ENCODE data around the gene LRBA. TPM values are rescaled to one million over a fixed set of nuclear protein-coding genes. Genes with fewer than 3 reads are reported as not detected.
"Not testable (repeated sequence)": the region's sequence is repeated elsewhere in the genome, so short reads cannot be mapped to it uniquely, and the experiment has no call there.

LRBA gene
- total and polyA plus RNA-seq, 3 donors from 2014 or later = 24.6 to 61.1 (median 60.8) TPM

- Histone ChIP-seq H3K36me3 (ENCODE audit: low read depth, missing control alignments) (no peaks in the 10 kb centered on the region), H3K27me3 (no peaks in the 10 kb centered on the region), H3K9me3 (no peaks in the 10 kb centered on the region), H3K27ac (no peak overlapping the region), H3K4me3 (no peak overlapping the region), H3K4me1 (no peaks in the 10 kb centered on the region)
- no peak for DNase-seq
- 96 to 97% methylated on average over 10 of the region's 10 CpGs for WGBS, 2 donors
- no peak for TF ChIP-seq POLR2A (IDR thresholded peaks at IDR 0.05)
- TF ChIP-seq, protein P1, sequence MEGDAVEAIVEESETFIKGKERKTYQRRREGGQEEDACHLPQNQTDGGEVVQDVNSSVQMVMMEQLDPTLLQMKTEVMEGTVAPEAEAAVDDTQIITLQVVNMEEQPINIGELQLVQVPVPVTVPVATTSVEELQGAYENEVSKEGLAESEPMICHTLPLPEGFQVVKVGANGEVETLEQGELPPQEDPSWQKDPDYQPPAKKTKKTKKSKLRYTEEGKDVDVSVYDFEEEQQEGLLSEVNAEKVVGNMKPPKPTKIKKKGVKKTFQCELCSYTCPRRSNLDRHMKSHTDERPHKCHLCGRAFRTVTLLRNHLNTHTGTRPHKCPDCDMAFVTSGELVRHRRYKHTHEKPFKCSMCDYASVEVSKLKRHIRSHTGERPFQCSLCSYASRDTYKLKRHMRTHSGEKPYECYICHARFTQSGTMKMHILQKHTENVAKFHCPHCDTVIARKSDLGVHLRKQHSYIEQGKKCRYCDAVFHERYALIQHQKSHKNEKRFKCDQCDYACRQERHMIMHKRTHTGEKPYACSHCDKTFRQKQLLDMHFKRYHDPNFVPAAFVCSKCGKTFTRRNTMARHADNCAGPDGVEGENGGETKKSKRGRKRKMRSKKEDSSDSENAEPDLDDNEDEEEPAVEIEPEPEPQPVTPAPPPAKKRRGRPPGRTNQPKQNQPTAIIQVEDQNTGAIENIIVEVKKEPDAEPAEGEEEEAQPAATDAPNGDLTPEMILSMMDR (IDR thresholded peaks at IDR 0.05) = no peak
- intact Hi-C loops (cut with DNase I; ENCODE audit: low total_unique reads) = no loop called here
These were observed 14.5 kb upstream of the LRBA start for GRCh38 chr4:151029537-151029936.

DNA sequence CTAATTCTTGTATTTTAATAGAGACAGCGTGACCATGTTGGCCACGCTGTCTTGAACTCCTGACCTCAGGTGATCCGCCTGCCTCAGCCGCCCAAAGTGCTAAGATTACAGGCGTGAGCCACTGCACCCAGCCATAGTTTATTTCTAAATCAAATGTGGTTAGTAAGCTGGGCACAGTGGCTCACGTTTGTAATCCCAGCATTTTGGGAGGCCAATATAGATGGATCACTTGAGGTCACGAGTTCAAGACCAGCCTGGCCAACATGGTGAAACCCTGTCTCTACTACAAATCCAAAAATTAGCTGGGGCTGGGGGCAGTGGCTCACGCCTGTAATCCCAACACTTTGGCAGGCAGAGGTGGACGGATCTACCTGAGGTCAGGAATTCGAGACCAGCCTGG is 13.9 kb upstream of the LRBA start:
- WGBS, 2 donors = 83 to 87% methylated on average over 10 of the region's 10 CpGs
- H3K9me3 ChIP-seq; H3K27me3 ChIP-seq; H3K36me3 ChIP-seq (ENCODE audit: low read depth, missing control alignments); H3K27ac ChIP-seq; DNase-seq; H3K4me1 ChIP-seq; H3K4me3 ChIP-seq; intact Hi-C loops (cut with DNase I; ENCODE audit: low total_unique reads): not testable (repeated sequence)

GRCh38 chr4:151025759-151026158 is 10.7 kb upstream of the LRBA start:
- H3K9me3 ChIP-seq = no peaks in the 10 kb centered on the region
- H3K27ac ChIP-seq = no peak overlapping the region
- no peak overlapping the region for H3K4me3 ChIP-seq
- H3K4me1 ChIP-seq = no peaks in the 10 kb centered on the region
- H3K27me3 ChIP-seq = no peaks in the 10 kb centered on the region
- no peaks in the 10 kb centered on the region for H3K36me3 ChIP-seq (ENCODE audit: low read depth, missing control alignments)
- no peak for TF ChIP-seq POLR2A (IDR thresholded peaks at IDR 0.05)
- TF ChIP-seq, protein P1 (IDR thresholded peaks at IDR 0.05) = no peak
- DNase-seq = no peak
- 80 to 88% methylated on average over 3 of the region's 3 CpGs for WGBS, 2 donors
- intact Hi-C loops (cut with DNase I; ENCODE audit: low total_unique reads) = no loop called here

DNA sequence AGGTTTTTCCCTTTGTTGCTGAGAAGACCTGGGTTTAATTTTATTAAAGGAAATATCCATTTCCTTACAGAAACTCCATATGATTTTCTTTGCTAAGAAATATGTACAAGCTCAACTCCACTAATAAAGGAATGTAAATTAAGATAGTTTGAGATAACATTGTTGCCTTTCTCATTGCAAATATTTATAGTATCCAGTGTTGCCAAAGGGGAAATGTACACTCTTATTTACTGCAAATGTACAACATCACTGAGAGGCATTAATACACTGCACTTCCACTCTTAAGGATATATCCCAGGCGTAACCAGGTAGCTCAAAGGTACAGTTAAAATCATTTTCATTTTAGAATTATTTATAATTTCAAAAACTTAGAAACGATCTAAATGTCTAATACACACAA is 7.5 kb upstream of the LRBA start:
- DNase-seq = no peak
- WGBS, 2 donors = 84 to 85% methylated on average over 2 of the region's 2 CpGs
- Histone ChIP-seq H3K4me3 (no peak overlapping the region), H3K27me3 (no peaks in the 10 kb centered on the region), H3K36me3 (ENCODE audit: low read depth, missing control alignments) (no peaks in the 10 kb centered on the region), H3K9me3 (no peaks in the 10 kb centered on the region), H3K4me1 (no peaks in the 10 kb centered on the region), H3K27ac (no peak overlapping the region)
- intact Hi-C loops (cut with DNase I; ENCODE audit: low total_unique reads) = no loop called here
- TF ChIP-seq, protein P1 (IDR thresholded peaks at IDR 0.05) = no peak

DNA sequence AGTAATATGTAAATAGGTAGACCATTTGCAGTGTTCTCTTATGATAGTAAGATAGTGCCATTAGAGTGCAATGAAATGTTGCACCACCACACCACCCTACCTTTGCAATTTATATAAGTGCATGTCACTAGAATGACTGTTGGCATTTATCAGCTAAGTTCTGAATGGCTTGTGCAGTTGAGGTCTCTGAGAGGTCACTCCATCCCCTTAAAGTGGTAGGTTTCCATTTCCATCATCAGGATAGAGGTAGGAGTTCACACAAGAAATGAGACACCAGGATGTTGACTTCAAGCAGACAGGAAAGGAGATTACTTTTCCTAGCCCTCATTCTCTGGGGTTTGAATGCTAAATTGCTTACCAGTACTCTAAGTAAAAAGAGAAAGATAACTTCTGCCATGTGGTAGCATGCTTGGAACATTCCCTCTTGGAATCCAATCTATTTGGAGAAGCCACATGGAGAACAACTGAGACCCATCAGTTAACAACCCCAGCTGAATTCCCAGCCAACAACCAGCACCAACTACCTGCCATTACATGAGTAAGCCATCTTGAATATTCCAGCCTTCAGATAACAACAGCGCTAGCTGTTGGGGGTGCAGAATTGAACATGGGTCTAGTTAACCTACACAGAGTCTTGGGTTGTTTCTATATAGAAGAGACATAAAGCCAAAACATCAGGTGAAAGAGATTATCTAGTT is 6.7 kb upstream of the LRBA start:
- intact Hi-C loops (cut with DNase I; ENCODE audit: low total_unique reads) = no loop called here
- Histone ChIP-seq H3K36me3 (ENCODE audit: low read depth, missing control alignments) (no peaks in the 10 kb centered on the region), H3K27me3 (no peaks in the 10 kb centered on the region), H3K4me3 (no peak overlapping the region), H3K4me1 (no peaks in the 10 kb centered on the region), H3K9me3 (no peaks in the 10 kb centered on the region), H3K27ac (no peak overlapping the region)
- no peak for DNase-seq
- WGBS, 2 donors = 94 to 96% methylated on average over 1 of the region's 1 CpG
- TF ChIP-seq, protein P1 (IDR thresholded peaks at IDR 0.05) = no peak
- TF ChIP-seq POLR2A (IDR thresholded peaks at IDR 0.05) = no peak

Measured in testis (tissue), 3 donors.